ENCODE measurements around the gene PIP5K1A.

PIP5K1A gene

DNA sequence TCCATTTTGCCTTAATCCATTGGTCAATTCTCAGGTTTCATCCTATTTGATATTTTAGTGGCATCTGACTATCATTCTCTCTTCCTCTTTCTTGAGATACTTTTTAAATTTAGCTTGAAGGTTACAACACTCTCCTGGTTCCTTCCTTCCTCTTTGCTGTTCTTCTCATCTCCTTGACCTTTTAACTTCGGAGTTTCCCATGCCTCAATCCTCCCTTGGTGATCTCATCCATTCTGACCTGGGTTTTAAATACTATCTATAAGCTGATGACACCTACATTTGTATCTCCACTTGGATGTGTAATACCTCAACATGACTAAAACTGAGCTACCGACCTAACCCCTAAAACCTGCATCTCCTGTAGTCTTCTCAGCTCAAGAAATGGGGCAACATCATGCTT, 78.9 kb downstream of the PIP5K1A start:
- Histone ChIP-seq H3K27me3 (no peaks in the 10 kb centered on the region), H3K27ac (peak overlapping the region; percentile 82), H3K4me1 (ENCODE audit: control insufficient read depth in 1 of 2, insufficient read depth in 1 of 2, low read depth in 1 of 2, low read length in 1 of 2) (peaks cover 68 to 72% of the 10 kb centered on the region in 2 experiments), H3K36me3 (peaks cover 7% of the 10 kb centered on the region), H3K4me3 (ENCODE audit: low read depth in 1 of 2, low read length in 1 of 2) (peak overlapping the region; percentile 16 to 36), H3K9me3 (no peaks in the 10 kb centered on the region)
- TF ChIP-seq, protein P1, sequence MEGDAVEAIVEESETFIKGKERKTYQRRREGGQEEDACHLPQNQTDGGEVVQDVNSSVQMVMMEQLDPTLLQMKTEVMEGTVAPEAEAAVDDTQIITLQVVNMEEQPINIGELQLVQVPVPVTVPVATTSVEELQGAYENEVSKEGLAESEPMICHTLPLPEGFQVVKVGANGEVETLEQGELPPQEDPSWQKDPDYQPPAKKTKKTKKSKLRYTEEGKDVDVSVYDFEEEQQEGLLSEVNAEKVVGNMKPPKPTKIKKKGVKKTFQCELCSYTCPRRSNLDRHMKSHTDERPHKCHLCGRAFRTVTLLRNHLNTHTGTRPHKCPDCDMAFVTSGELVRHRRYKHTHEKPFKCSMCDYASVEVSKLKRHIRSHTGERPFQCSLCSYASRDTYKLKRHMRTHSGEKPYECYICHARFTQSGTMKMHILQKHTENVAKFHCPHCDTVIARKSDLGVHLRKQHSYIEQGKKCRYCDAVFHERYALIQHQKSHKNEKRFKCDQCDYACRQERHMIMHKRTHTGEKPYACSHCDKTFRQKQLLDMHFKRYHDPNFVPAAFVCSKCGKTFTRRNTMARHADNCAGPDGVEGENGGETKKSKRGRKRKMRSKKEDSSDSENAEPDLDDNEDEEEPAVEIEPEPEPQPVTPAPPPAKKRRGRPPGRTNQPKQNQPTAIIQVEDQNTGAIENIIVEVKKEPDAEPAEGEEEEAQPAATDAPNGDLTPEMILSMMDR (IDR thresholded peaks at IDR 0.05) = no peak

DNA sequence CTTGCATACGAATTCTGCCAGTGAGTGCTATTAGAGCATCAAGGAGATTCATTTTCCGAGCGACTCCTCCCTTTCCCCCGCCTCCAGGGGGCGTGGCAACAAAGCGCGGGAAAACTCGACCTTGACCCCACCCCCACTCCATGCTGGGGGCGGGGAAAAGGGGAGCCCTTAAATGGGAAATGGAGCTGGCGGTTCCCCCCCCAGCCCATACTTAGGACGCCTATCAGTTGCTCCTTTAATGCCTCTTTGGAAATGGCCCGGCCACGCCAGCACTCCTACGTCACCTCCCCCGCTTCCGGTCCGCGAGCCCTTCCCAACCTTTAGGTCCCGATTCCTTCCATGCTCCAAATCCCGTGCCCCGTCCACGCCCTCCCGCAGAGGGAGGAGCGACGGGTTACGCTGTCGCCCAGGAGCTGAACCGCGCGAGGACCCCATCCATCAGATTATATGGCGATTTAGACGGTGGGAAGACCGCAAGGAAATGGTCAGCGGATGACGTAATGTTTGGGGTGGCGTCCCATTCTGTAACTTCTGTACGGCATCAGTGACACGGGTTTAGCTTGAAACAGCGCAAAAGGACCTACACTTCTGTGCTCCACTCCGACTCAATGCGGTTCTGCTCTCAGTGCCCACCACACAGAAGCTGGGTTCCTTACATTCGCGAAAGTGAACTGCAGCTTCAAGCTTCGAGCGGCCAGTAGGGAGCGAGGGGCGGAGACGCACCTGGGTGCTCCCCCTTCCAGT, 83.0 kb downstream of the PIP5K1A start:
- H3K36me3 ChIP-seq = peaks cover 14% of the 10 kb centered on the region
- no peaks in the 10 kb centered on the region for H3K9me3 ChIP-seq
- H3K4me3 ChIP-seq (ENCODE audit: low read depth in 1 of 2, low read length in 1 of 2) = peak overlapping the region; percentile 89 to 95
- H3K27me3 ChIP-seq = no peaks in the 10 kb centered on the region
- peaks cover 68 to 71% of the 10 kb centered on the region in 2 experiments for H3K4me1 ChIP-seq (ENCODE audit: control insufficient read depth in 1 of 2, insufficient read depth in 1 of 2, low read depth in 1 of 2, low read length in 1 of 2)
- H3K27ac ChIP-seq = peak overlapping the region; percentile 98
- TF ChIP-seq, protein P1 (IDR thresholded peaks at IDR 0.05) = peak; percentile 17

DNA sequence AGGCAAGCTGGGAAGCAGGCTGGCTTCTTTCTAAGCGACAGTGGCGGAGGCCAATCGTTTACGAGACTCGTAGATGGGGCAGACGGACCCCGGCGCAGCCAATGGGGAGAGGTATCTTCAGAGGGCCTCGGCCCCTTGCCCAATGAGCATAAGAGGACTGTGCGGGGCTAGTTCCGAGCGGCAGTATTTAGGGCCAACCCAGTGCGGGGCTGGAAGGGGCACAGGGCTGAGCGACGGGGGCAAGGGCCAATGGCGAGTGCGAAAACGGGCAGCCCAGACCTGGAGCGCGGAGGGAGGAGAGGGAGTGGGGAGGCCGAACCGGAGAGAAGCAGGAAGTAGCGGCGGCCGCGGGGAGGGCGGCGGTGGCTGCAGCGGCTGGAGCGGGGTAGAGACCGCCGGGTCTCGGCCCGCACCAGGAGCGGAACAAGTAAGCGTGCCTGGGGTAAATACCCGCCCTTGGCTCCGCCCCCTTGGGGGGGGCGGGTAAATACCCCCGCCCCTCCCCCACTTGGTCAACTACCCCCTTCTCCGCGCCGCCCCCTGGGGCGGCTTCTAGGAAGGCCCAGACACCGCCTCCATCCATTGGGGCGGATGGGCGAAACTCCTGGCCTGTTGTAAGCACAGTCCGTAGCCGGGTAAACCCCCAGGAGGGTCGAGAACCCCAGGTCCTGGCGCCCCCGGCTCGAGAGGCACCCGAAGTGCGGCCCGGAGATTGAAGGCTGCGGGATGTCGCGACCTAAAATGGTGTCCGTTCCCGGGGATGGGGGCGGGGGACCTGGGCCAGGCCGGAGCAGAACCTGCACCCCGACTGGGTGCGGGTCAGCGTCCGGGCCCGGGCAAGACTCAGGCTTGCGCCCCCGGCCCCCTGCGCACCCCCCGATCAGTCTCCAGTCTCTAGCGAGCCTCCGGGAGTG, 83.9 kb downstream of the PIP5K1A start, which contains the start of gene ZNF687:
Gene ZNF687, plus strand, starts transcription at position 331 of the 914 bp plus-strand sequence. CDS start 3,993 bp downstream, outside the sequence.
- H3K4me1 ChIP-seq (ENCODE audit: control insufficient read depth in 1 of 2, insufficient read depth in 1 of 2, low read depth in 1 of 2, low read length in 1 of 2) = peaks cover 60 to 63% of the 10 kb centered on the region in 2 experiments
- peak within 1 kb of the TSS; percentile 89 to 95 for H3K4me3 ChIP-seq (ENCODE audit: low read depth in 1 of 2, low read length in 1 of 2)
- no peaks in the 10 kb centered on the region for H3K9me3 ChIP-seq

DNA sequence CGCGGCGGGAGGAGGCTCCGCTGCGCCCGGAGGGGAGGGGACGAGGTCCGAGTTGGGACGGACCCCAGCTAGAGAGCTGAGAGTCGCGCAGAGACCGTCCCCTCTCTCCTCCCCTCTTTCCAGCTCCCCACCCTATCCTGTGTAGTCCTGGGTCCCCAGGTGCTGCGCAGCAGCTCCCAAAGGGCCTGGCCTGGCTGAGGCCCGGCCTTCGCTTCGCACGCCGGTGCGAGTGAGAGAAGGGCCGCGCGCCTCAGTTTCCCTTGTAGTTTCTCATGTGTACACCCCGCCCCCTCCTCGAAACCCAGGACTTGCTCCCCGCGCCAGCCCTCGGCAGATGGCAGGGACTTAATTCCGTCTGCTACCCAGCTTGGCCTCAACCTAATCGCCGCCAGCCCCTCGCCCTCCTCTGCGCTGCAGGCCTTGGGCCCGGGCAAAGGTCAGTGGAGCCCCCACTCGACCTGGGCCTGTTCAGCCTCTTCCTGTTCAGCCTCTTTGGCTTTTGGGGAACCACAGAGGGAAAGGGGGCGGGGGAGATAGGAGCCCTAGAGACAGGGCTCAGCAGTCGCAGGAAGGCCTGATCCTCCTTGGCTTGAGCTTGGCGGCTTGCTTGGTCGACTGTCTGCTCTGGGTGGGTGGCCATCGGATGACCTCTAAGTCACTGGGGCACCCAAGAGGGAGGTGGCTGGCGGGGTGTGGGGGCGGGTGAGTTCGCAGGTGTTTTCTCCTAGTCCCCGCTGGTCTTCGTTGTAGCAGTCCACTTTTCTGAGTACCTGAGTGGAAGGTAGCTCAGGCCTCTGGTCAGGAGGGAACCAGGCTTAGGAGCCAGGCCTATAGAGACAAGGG, 84.8 kb downstream of the PIP5K1A start:
- Histone ChIP-seq H3K4me3 (ENCODE audit: low read depth in 1 of 2, low read length in 1 of 2) (peak overlapping the region; percentile 89 to 95), H3K36me3 (peaks cover 31% of the 10 kb centered on the region), H3K27me3 (no peaks in the 10 kb centered on the region), H3K27ac (peak overlapping the region; percentile 98), H3K9me3 (no peaks in the 10 kb centered on the region), H3K4me1 (ENCODE audit: control insufficient read depth in 1 of 2, insufficient read depth in 1 of 2, low read depth in 1 of 2, low read length in 1 of 2) (peaks cover 51 to 54% of the 10 kb centered on the region in 2 experiments)
- TF ChIP-seq, protein P1 (IDR thresholded peaks at IDR 0.05) = no peak

More for the DNA sequence above, 83.9 kb downstream of the PIP5K1A start, which contains the start of gene ZNF687:
- peak within 1 kb of the TSS; percentile 98 for H3K27ac ChIP-seq
- TF ChIP-seq, protein P1 (IDR thresholded peaks at IDR 0.05) = peak; percentile 13
- peaks cover 23% of the 10 kb centered on the region for H3K36me3 ChIP-seq
- no peaks in the 10 kb centered on the region for H3K27me3 ChIP-seq

Data from neutrophil (primary cell).